H1 (cell line): ENCODE measurements around the gene PLEKHM3. TPM values are rescaled to one million over a fixed set of nuclear protein-coding genes. Genes with fewer than 3 reads are reported as not detected.

Experiments
- CTCF ChIA-PET: fragments of 300-600 bp; sonication (Branson Sonifier 250); formaldehyde crosslinking; loops from one replicate; lab custom pipeline; 2021; ENCODE audit not compliant: partially characterized antibody; lab: Charles Lee
- POLR2A ChIA-PET: fragments of 300-600 bp; sonication (Branson Sonifier 250); formaldehyde crosslinking; loops from one replicate; lab custom pipeline; 2021; ENCODE audit warnings: inconsistent platforms; ENCODE audit not compliant: partially characterized antibody; lab: Charles Lee
- DNase-seq, 2 experiments: peaks; one replicate each; pipeline versions ENCODE4 v3.0.0 to v3.0.0-alpha.2; 2010 to 2022; ENCODE audit warnings: low spot score in 2 of 2, low read depth in 1 of 2, mixed read lengths in 1 of 2
- FAIRE-seq: peaks from 2 replicates; lab custom pipeline; 2011; peaks lifted over from hg19 to GRCh38; lab: Jason Lieb, UNC
- H2AFZ ChIP-seq: 2 replicates; pipeline ENCODE4 v1.8.1; 2012; ENCODE audit warnings: low read length, inconsistent platforms
- H2AK5ac ChIP-seq: 2 replicates; pipeline ENCODE4 v1.6.1; 2013; ENCODE audit warnings: low read depth, low read length
- H2BK120ac ChIP-seq: replicated peaks from 2 replicates; pipeline ENCODE3; 2013; ENCODE audit warnings: low read depth, low read length, inconsistent platforms
- H2BK12ac ChIP-seq: 2 replicates; pipeline ENCODE4 v1.6.1; 2013; ENCODE audit warnings: low read depth, low read length
- H2BK15ac ChIP-seq: 2 replicates; pipeline ENCODE4 v1.6.1; 2013; ENCODE audit warnings: low read length
- H2BK20ac ChIP-seq: 2 replicates; pipeline ENCODE4 v1.6.1; 2013; ENCODE audit warnings: low read length
- H2BK5ac ChIP-seq: 2 replicates; pipeline ENCODE4 v1.6.1; 2013; ENCODE audit warnings: low read depth, low read length
- H3K14ac ChIP-seq: 2 replicates; pipeline ENCODE4 v1.6.1; 2013; ENCODE audit warnings: inconsistent platforms; ENCODE audit not compliant: insufficient read length
- H3K18ac ChIP-seq: 2 replicates; pipeline ENCODE4 v1.6.1; 2013; ENCODE audit warnings: low read length; ENCODE audit errors: extremely low read depth
- H3K23ac ChIP-seq: 2 replicates; pipeline ENCODE4 v1.6.1; 2013; ENCODE audit warnings: inconsistent platforms; ENCODE audit not compliant: insufficient read length
- H3K23me2 ChIP-seq: 2 replicates; pipeline ENCODE4 v1.6.1; 2013; ENCODE audit warnings: low read depth, low read length
- H3K27ac ChIP-seq: 2 replicates; pipeline ENCODE4 v1.6.1; 2011; ENCODE audit warnings: low read depth, low read length, inconsistent platforms
- H3K27me3 ChIP-seq, 4 experiments: replicated peaks in 1 of 4; 1 replicate in 1 of 4; 2 replicates in 3 of 4; pipeline versions ENCODE4 v1.6.1 to v1.8.1; 2011 to 2013; ENCODE audit warnings: low read length in 3 of 4, mild to moderate bottlenecking in 3 of 4, inconsistent platforms in 2 of 4, mixed read lengths in 2 of 4, moderate library complexity in 1 of 4; ENCODE audit not compliant: control insufficient read depth in 3 of 4, insufficient read depth in 3 of 4; ENCODE audit errors: extremely low read depth in 1 of 4
- H3K36me3 ChIP-seq, 4 experiments: 2 replicates each; pipeline versions ENCODE4 v1.6.1 to v1.8.1; 2011 to 2013; ENCODE audit warnings: mild to moderate bottlenecking in 4 of 4, low read length in 3 of 4, moderate library complexity in 2 of 4, control low read depth in 1 of 4, inconsistent platforms in 1 of 4; ENCODE audit not compliant: insufficient read depth in 4 of 4, control insufficient read depth in 2 of 4
- H3K4ac ChIP-seq: replicated peaks from 2 replicates; pipeline ENCODE3; 2013; ENCODE audit warnings: low read length, low read depth, mixed read lengths, inconsistent platforms; ENCODE audit not compliant: insufficient read length
- H3K4me1 ChIP-seq, 4 experiments: replicated peaks in 1 of 4; 1 replicate in 1 of 4; 2 replicates in 3 of 4; pipeline versions ENCODE4 v1.6.1 to v1.8.1; 2011 to 2013; ENCODE audit warnings: low read length in 3 of 4, inconsistent platforms in 2 of 4, mixed read lengths in 1 of 4; ENCODE audit not compliant: insufficient read depth in 4 of 4, control insufficient read depth in 3 of 4
- H3K4me2 ChIP-seq, 2 experiments: 2 replicates each; pipeline versions ENCODE4 v1.6.1 to v1.8.1; 2011 to 2013; ENCODE audit warnings: low read depth in 2 of 2, low read length in 2 of 2, control low read depth in 1 of 2, inconsistent platforms in 1 of 2, mild to moderate bottlenecking in 1 of 2; ENCODE audit not compliant: insufficient read depth in 1 of 2
- H3K4me3 ChIP-seq, 4 experiments: fragments of 200-600, 300-600 bp in 1 of 4; sonication (generic), shearing (Covaris generic), sonication (Bioruptor Twin) in 1 of 4; 2 replicates each; pipeline versions ENCODE4 v1.5.1 to v1.8.1; 2011 to 2016; ENCODE audit warnings: low read length in 4 of 4, low read depth in 3 of 4, control low read depth in 2 of 4, inconsistent platforms in 2 of 4, mild to moderate bottlenecking in 2 of 4, mixed read lengths in 1 of 4, moderate library complexity in 1 of 4; ENCODE audit not compliant: insufficient read depth in 2 of 4; ENCODE audit errors: extremely low read depth in 1 of 4
- H3K56ac ChIP-seq: replicated peaks from 2 replicates; pipeline ENCODE3; 2013; ENCODE audit warnings: low read depth, mild to moderate bottlenecking, mixed read lengths, low read length, inconsistent platforms; ENCODE audit not compliant: insufficient read length
- H3K79me1 ChIP-seq: 2 replicates; pipeline ENCODE4 v1.6.1; 2013; ENCODE audit warnings: low read depth, low read length, control low read depth
- H3K79me2 ChIP-seq, 2 experiments: 2 replicates each; pipeline versions ENCODE4 v1.6.1 to v1.8.1; 2012 to 2013; ENCODE audit warnings: low read length in 2 of 2, mild to moderate bottlenecking in 2 of 2, inconsistent platforms in 1 of 2; ENCODE audit not compliant: insufficient read depth in 2 of 2, control insufficient read depth in 1 of 2
- H3K9ac ChIP-seq, 4 experiments: replicated peaks in 1 of 4; 1 replicate in 1 of 4; 2 replicates in 3 of 4; pipeline versions ENCODE4 v1.6.1 to v1.8.1; 2011 to 2013; ENCODE audit warnings: low read depth in 3 of 4, low read length in 3 of 4, control low read depth in 2 of 4, mild to moderate bottlenecking in 2 of 4, moderate library complexity in 2 of 4, inconsistent platforms in 1 of 4; ENCODE audit errors: extremely low read depth in 1 of 4
- H3K9me3 ChIP-seq, 2 experiments: 2 replicates each; pipeline versions ENCODE4 v1.6.1 to v1.8.1; 2012 to 2013; ENCODE audit warnings: mild to moderate bottlenecking in 2 of 2, moderate library complexity in 2 of 2, control low read depth in 1 of 2, inconsistent platforms in 1 of 2, low read depth in 1 of 2, low read length in 1 of 2, mixed read lengths in 1 of 2; ENCODE audit not compliant: insufficient read depth in 2 of 2
- H4K20me1 ChIP-seq, 2 experiments: replicated peaks in 1 of 2; 2 replicates each; pipeline versions ENCODE3 to v1.8.1; 2011 to 2013; ENCODE audit warnings: inconsistent platforms in 2 of 2, low read length in 2 of 2, mild to moderate bottlenecking in 1 of 2; ENCODE audit not compliant: insufficient read depth in 2 of 2, control insufficient read depth in 1 of 2
- H4K5ac ChIP-seq: 2 replicates; pipeline ENCODE4 v1.6.1; 2013; ENCODE audit warnings: low read length, low read depth, mixed read lengths, inconsistent platforms; ENCODE audit not compliant: insufficient read length
- H4K8ac ChIP-seq: 2 replicates; pipeline ENCODE4 v1.8.0; 2013; ENCODE audit warnings: mild to moderate bottlenecking, moderate library complexity, low read length, inconsistent platforms; ENCODE audit not compliant: insufficient read depth; ENCODE audit errors: extremely low read depth
- H4K91ac ChIP-seq: replicated peaks from 2 replicates; pipeline ENCODE3; 2013; ENCODE audit warnings: low read length, mixed read lengths, inconsistent platforms; ENCODE audit not compliant: insufficient read length
- BRCA1 ChIP-seq: IDR thresholded peaks from 2 replicates; pipeline ENCODE4 v1.6.1; 2012; ENCODE audit warnings: low read depth, low read length, improper control_type of control experiment
- JUN ChIP-seq: IDR thresholded peaks from 2 replicates; pipeline ENCODE4 v1.6.1; 2011; ENCODE audit warnings: low read depth, mild to moderate bottlenecking, improper control_type of control experiment, low read length
- JUND ChIP-seq: IDR thresholded peaks from 2 replicates; pipeline ENCODE4 v1.6.1; 2011; ENCODE audit warnings: mild to moderate bottlenecking, improper control_type of control experiment, low read length
- PHF8 ChIP-seq: fragments of 200-600 bp; sonication (generic); conservative IDR thresholded peaks from 2 replicates; pipeline ENCODE4 v1.7.1; 2012; ENCODE audit warnings: low read depth, mild to moderate bottlenecking, inconsistent platforms, low read length, moderate library complexity
- POLR2AphosphoS5 ChIP-seq: IDR thresholded peaks from 2 replicates; pipeline ENCODE4 v1.6.1; 2011; ENCODE audit warnings: low read depth, low read length
- WGBS, 2 experiments: shearing (Covaris generic) in 1 of 2; methylation state at CpG; one replicate each; pipeline versions ENCODE4 v1.1.6 to v1.1.7; 2013 to 2015; ENCODE audit warnings: low lambda C conversion rate in 2 of 2, mixed read lengths in 2 of 2, inconsistent platforms in 1 of 2, low coverage in 1 of 2, missing lambda C conversion rate in 1 of 2; ENCODE audit not compliant: insufficient replicate concordance in 2 of 2, insufficient coverage in 1 of 2, insufficient read length in 1 of 2; ENCODE audit errors: extremely low coverage in 1 of 2, missing lambda C conversion rate in 1 of 2; 5-methylcytosine and 5-hydroxymethylcytosine counted together
- polyA plus RNA-seq, 7 experiments: library from polyadenylated mRNA; depleted of rRNA in 3 of 7; stranded (reverse) in 5 of 7; unstranded in 2 of 7; fragments of >200 nt in 5 of 7; fragments of 200-250 nt in 2 of 7; gene quantifications; 1 replicate in 5 of 7; 2 replicates in 1 of 7; 4 replicates in 1 of 7; pipeline versions ENCODE4 v1.2.1 to v1.2.3, GENCODE V29; 2011 to 2013; ENCODE audit warnings: missing spikeins in 2 of 7, mixed read lengths in 2 of 7
- total RNA-seq: library from RNA; stranded (reverse); fragmentation: NEBNext Ultra II Directional; extraction: Animal tissue kit (Norgen Biotek cat#: 25700); gene quantifications from 2 replicates; pipeline ENCODE4 v1.2.1, GENCODE V29; 2021

Gene PLEKHM3
- total and polyA plus RNA-seq, 2 of the 8 experiments (the other 6 are each of a cell fraction or from before 2014, with no cell fraction given), result 2.3 to 5.8 TPM

DNA sequence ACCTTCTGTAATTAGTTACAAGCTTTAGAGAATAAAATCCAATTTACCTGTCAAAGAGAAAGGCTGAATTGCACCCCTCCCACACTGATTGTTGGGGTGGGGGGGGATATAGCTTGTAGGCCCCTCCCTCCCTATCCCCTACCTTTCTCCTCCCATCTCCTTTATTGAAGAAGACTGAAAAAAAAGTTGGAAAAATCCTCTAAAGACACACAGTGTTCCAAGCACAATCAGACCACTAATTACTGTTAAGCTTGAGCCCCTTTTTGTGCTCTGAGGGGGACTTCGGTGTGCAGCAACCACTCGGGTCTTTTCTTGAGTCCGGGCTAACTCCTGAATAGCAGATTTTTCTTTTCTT lies 212.6 kb downstream of the PLEKHM3 start:
- Histone ChIP-seq H2AK5ac (no peak overlapping the region), H3K4me3 (no peak overlapping the region), H2AFZ (no peak overlapping the region), H3K56ac (no peak overlapping the region), H3K18ac (peak overlapping the region; percentile 92), H3K23ac (no peak overlapping the region), H4K91ac (peak overlapping the region; percentile 63), H2BK5ac (peak overlapping the region; percentile 72), H2BK120ac (peak overlapping the region; percentile 18), H3K27me3 (no peaks in the 10 kb centered on the region), H2BK20ac (no peak overlapping the region), H4K5ac (peak overlapping the region; percentile 24), H2BK12ac (peak overlapping the region; percentile 88; the same call in 1 of the 2 replicates), H3K79me1 (no peaks in the 10 kb centered on the region), H4K20me1 (no peaks in the 10 kb centered on the region), H4K8ac (no peak overlapping the region), H3K27ac (no peak overlapping the region), H3K23me2 (0 out of 2 replicates have a peak, but pooled peaks cover 2% of the 10 kb centered on the region), H3K4me1 (peaks cover 6 to 33% (median 25%) of the 10 kb centered on the region in 4 experiments; a peak in 6 of 7 replicates), H2BK15ac (no peak overlapping the region), H3K79me2 (no peaks in the 10 kb centered on the region), H3K4ac (no peak overlapping the region), H3K4me2 (peak overlapping the region in 1 of 2 experiments; percentile 18; a peak in 1 of 4 replicates), H3K36me3 (no peaks in the 10 kb centered on the region), H3K9ac (no peak overlapping the region), H3K14ac (no peak overlapping the region), H3K9me3 (no peaks in the 10 kb centered on the region)
- POLR2A ChIA-PET, result interaction anchor here (0.9 to 3.5 kb wide), 3 partner anchors 46 to 69 kb away, joined by 3 to 21 read pairs (median 5); no protein-coding TSS in a partner anchor
- TF ChIP-seq JUN (no peak), BRCA1 (no peak), JUND (no peak), PHF8 (no peak), POLR2AphosphoS5 (no peak)
- no peak for FAIRE-seq
- 58% methylated on average over 2 of the region's 3 CpGs; no CpG with 5 or more reads in 1 of the 2 experiments for WGBS, 2 experiments
- no peak for DNase-seq
- CTCF ChIA-PET, result interaction anchor here (0.6 to 3.3 kb wide), 7 partner anchors 10 to 84 kb away, joined by 3 to 14 read pairs (median 3); partner anchors contain the start of gene FZD5
